HEK293 (cell line): ENCODE measurements around the gene SLC25A19.
A peak's percentile ranks its signal among the peaks of the same experiment; 100 is the strongest.

Source experiments
- CTCF ChIA-PET: fragments of 350-600 bp; formaldehyde crosslinking; extraction: SDS; loops from one replicate; lab custom pipeline; 2021; ENCODE audit warnings: antibody characterized with exemption; lab: Yijun Ruan, JAX
- POLR2A ChIA-PET: fragments of 300-600 bp; formaldehyde crosslinking; extraction: SDS; loops from one replicate; lab custom pipeline; 2020; ENCODE audit warnings: antibody characterized with exemption, inconsistent platforms; lab: Yijun Ruan, JAX
- H3K27ac ChIP-seq: fragments of 200-500 bp; sonication (Bioruptor generic); 2 replicates; pipeline ENCODE4 v1.5.1; 2014; ENCODE audit warnings: low read depth, low read length, control low read depth, inconsistent platforms; ENCODE audit errors: extremely low read depth
- H3K36me3 ChIP-seq, 2 experiments: fragments of 200-500 bp in 1 of 2; sonication (Bioruptor generic) in 1 of 2; 1 replicate in 1 of 2; 2 replicates in 1 of 2; pipeline ENCODE4 v1.5.1; 2014 to 2017; ENCODE audit warnings: inconsistent platforms in 2 of 2, low read length in 2 of 2; ENCODE audit not compliant: control insufficient read depth in 2 of 2, insufficient read depth in 1 of 2
- H3K4me1 ChIP-seq: fragments of 200-500 bp; sonication (Bioruptor generic); 2 replicates; pipeline ENCODE4 v1.5.1; 2014; ENCODE audit warnings: mild to moderate bottlenecking, low read length, inconsistent platforms; ENCODE audit not compliant: control insufficient read depth, insufficient read depth
- H3K4me3 ChIP-seq: 2 replicates; pipeline ENCODE4 v1.5.1; 2011; ENCODE audit warnings: low read depth, mild to moderate bottlenecking, control low read depth, low read length, moderate library complexity
- H3K9me3 ChIP-seq: fragments of 200-500 bp; sonication (Bioruptor generic); 2 replicates; pipeline ENCODE4 v1.5.1; 2014; ENCODE audit warnings: low read depth, low read length, inconsistent platforms; ENCODE audit not compliant: control insufficient read depth, insufficient read depth
- GLIS2 ChIP-seq: fragments of 450-650 bp; formaldehyde crosslinking; IDR thresholded peaks from 2 replicates; pipeline ENCODE4 v1.5.1; 2016; ENCODE audit warnings: missing biosample characterization, missing genetic modification characterization
- KLF8 ChIP-seq: fragments of 450-650 bp; formaldehyde crosslinking; IDR thresholded peaks from 2 replicates; pipeline ENCODE4 v1.5.1; 2016; ENCODE audit warnings: missing biosample characterization, missing genetic modification characterization
- SETDB1 ChIP-seq: IDR thresholded peaks from one replicate; pipeline ENCODE4 v1.6.1; 2017; ENCODE audit warnings: mild to moderate bottlenecking, low read length, moderate library complexity, mixed read lengths; ENCODE audit not compliant: insufficient read length
- SP7 ChIP-seq: fragments of 450-650 bp; formaldehyde crosslinking; IDR thresholded peaks from 2 replicates; pipeline ENCODE4 v1.5.1; 2016; ENCODE audit warnings: missing biosample characterization, missing genetic modification characterization
- ZEB2 ChIP-seq: fragments of 450-650 bp; formaldehyde crosslinking; IDR thresholded peaks from 2 replicates; pipeline ENCODE4 v1.5.1; 2016; ENCODE audit warnings: missing biosample characterization, missing genetic modification characterization
- ZFHX2 ChIP-seq: fragments of 450-650 bp; formaldehyde crosslinking; conservative IDR thresholded peaks from 2 replicates; pipeline ENCODE4 v1.5.1; 2016; ENCODE audit warnings: missing biosample characterization, missing genetic modification characterization
- ZNF121 ChIP-seq: fragments of 450-650 bp; formaldehyde crosslinking; IDR thresholded peaks from 2 replicates; pipeline ENCODE4 v1.5.1; 2016; ENCODE audit warnings: missing biosample characterization, missing genetic modification characterization
- ZNF341 ChIP-seq: fragments of 450-650 bp; formaldehyde crosslinking; IDR thresholded peaks from 2 replicates; pipeline ENCODE4; 2016; ENCODE audit warnings: low read depth, missing biosample characterization, missing genetic modification characterization
- ZNF423 ChIP-seq: fragments of 450-650 bp; formaldehyde crosslinking; IDR thresholded peaks from 2 replicates; pipeline ENCODE4 v1.5.1; 2016; ENCODE audit warnings: missing biosample characterization, missing genetic modification characterization
- ZNF501 ChIP-seq: fragments of 450-650 bp; formaldehyde crosslinking; IDR thresholded peaks from 2 replicates; pipeline ENCODE4 v1.5.1; 2016; ENCODE audit warnings: missing biosample characterization, missing genetic modification characterization
- ZNF529 ChIP-seq: fragments of 450-650 bp; formaldehyde crosslinking; IDR thresholded peaks from 2 replicates; pipeline ENCODE4 v1.5.1; 2017; ENCODE audit warnings: missing genetic modification characterization, missing biosample characterization; ENCODE audit not compliant: insufficient replicate concordance
- ZNF561 ChIP-seq: fragments of 450-650 bp; IDR thresholded peaks from 2 replicates; pipeline ENCODE4 v1.5.1; 2018; ENCODE audit warnings: missing biosample characterization, missing genetic modification characterization, borderline replicate concordance
- ZNF585B ChIP-seq: fragments of 450-650 bp; formaldehyde crosslinking; IDR thresholded peaks from 2 replicates; pipeline ENCODE4 v1.5.1; 2016; ENCODE audit warnings: missing biosample characterization, missing genetic modification characterization
- ZNF600 ChIP-seq: fragments of 450-650 bp; formaldehyde crosslinking; IDR thresholded peaks from 2 replicates; pipeline ENCODE4 v1.5.1; 2016; ENCODE audit warnings: missing biosample characterization, missing genetic modification characterization
- ZNF629 ChIP-seq: fragments of 450-650 bp; formaldehyde crosslinking; IDR thresholded peaks from 2 replicates; pipeline ENCODE4 v1.5.1; 2017; ENCODE audit warnings: missing biosample characterization, missing genetic modification characterization
- ZNF777 ChIP-seq: fragments of 450-650 bp; formaldehyde crosslinking; IDR thresholded peaks from 2 replicates; pipeline ENCODE4 v1.5.1; 2017; ENCODE audit warnings: missing biosample characterization, missing genetic modification characterization, borderline replicate concordance
- TF ChIP-seq, protein P1 (sequence below): fragments of 450-650 bp; formaldehyde crosslinking; IDR thresholded peaks from 2 replicates; pipeline ENCODE4 v1.5.1; 2016; ENCODE audit warnings: missing biosample characterization, missing genetic modification characterization
- TF ChIP-seq, protein P2 (sequence below): fragments of 450-650 bp; formaldehyde crosslinking; IDR thresholded peaks from 2 replicates; pipeline ENCODE4 v1.5.1; 2016; ENCODE audit warnings: missing biosample characterization, missing genetic modification characterization
- TF ChIP-seq, protein P3 (sequence below): sonication (generic); formaldehyde crosslinking; IDR thresholded peaks from 2 replicates; pipeline ENCODE4 v1.8.1; 2022; ENCODE audit warnings: mild to moderate bottlenecking, moderate library complexity, missing genetic modification reagents
- TF ChIP-seq, protein P4 (sequence below): fragments of 450-650 bp; formaldehyde crosslinking; IDR thresholded peaks from 2 replicates; pipeline ENCODE4 v1.5.1; 2016; ENCODE audit warnings: missing biosample characterization, missing genetic modification characterization
- TF ChIP-seq, protein P5 (sequence below): fragments of 450-650 bp; formaldehyde crosslinking; IDR thresholded peaks from 2 replicates; pipeline ENCODE4; 2016; ENCODE audit warnings: missing biosample characterization, missing genetic modification characterization
- TF ChIP-seq, protein P6 (sequence below): fragments of 450-650 bp; formaldehyde crosslinking; optimal IDR thresholded peaks from 2 replicates; pipeline ENCODE3; 2016; ENCODE audit warnings: missing biosample characterization, mild to moderate bottlenecking, missing genetic modification characterization

The SLC25A19 gene

DNA sequence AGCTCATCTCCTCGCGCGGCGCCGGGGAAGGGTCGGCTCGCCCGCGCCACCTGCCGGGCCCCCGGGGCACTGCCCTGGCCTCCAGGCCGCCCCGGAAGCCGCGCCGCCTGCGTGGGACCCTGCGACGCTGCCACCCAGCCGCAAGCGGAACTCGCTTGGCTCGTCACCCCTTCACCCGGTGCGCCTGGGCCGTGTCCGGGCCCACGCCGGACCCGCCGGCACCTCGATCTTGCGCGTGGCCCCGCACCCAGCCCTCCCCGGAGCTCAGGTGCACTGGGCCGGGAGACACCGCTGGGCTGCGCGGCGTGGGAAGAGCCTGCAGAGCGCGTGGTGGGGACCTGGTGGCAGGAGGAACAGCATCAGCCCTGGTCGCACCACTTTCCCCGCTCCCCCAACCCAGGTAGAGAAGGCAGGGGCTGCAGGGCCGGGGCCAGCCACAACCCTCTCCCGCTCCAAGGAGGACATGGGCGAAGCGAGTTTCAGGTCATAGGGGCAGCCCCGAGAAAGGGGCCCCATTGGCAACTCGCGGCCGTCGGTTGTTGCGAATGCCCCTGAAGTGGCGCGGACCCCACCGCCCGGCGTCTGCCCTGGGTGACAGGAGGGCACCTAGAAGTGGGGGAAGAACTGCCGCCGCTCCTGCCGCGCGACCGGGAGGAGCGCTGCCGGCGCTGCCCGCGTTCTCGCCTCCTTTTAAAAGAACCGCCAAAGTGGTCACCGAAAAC lies 17.8 kb downstream of the SLC25A19 start:
- Histone ChIP-seq H3K4me1 (peaks cover 9% of the 10 kb centered on the region; the same call in 1 of the 2 replicates), H3K36me3 (peaks cover 8 to 44% of the 10 kb centered on the region in 2 experiments; a peak in 2 of 3 replicates), H3K27ac (peak overlapping the region; percentile 94; the same call in 1 of the 2 replicates), H3K4me3 (peak overlapping the region; percentile 78), H3K9me3 (no peaks in the 10 kb centered on the region)
- CTCF ChIA-PET = interaction anchor here (0.6 to 5.1 kb wide), 52 partner anchors 8 to 479 kb away, joined by 3 to 61 read pairs (median 4); partner anchors contain the start of genes GGA3, MRPS7, NT5C and NUP85
- POLR2A ChIA-PET = interaction anchor here (0.6 to 6.6 kb wide), 23 partner anchors 9 to 398 kb away, joined by 3 to 111 read pairs (median 5); partner anchors contain the start of genes FDXR, GGA3, GRB2 and MRPS7
- TF ChIP-seq ZNF585B (tag by site-specific recombination) (0 out of 2 replicates have a peak, but pooled peaks have one; percentile 4), ZFHX2 (tag by site-specific recombination) (peak; percentile 45), ZNF121 (peak; percentile 22; the same call in 1 of the 2 replicates), KLF8 (tag by site-specific recombination) (peak; percentile 37; the same call in 1 of the 2 replicates), GLIS2 (tag by site-specific recombination) (peak; percentile 40; the same call in 1 of the 2 replicates), SP7 (peak; percentile 31; the same call in 1 of the 2 replicates), ZNF529 (tag by site-specific recombination) (no peak), ZEB2 (peak; percentile 68; the same call in 1 of the 2 replicates), ZNF501 (tag by site-specific recombination) (peak; percentile 81), ZNF777 (tag by site-specific recombination) (0 out of 2 replicates have a peak, but pooled peaks have one; percentile 17), SETDB1 (no peak), ZNF600 (tag by site-specific recombination) (peak; percentile 40), ZNF629 (tag by site-specific recombination) (peak; percentile 33; the same call in 1 of the 2 replicates), ZNF561 (tag by site-specific recombination) (peak; percentile 26; the same call in 1 of the 2 replicates), ZNF423 (tag by site-specific recombination) (peak; percentile 62), ZNF341 (tag by site-specific recombination) (peak; percentile 93)
- TF ChIP-seq, protein P1, sequence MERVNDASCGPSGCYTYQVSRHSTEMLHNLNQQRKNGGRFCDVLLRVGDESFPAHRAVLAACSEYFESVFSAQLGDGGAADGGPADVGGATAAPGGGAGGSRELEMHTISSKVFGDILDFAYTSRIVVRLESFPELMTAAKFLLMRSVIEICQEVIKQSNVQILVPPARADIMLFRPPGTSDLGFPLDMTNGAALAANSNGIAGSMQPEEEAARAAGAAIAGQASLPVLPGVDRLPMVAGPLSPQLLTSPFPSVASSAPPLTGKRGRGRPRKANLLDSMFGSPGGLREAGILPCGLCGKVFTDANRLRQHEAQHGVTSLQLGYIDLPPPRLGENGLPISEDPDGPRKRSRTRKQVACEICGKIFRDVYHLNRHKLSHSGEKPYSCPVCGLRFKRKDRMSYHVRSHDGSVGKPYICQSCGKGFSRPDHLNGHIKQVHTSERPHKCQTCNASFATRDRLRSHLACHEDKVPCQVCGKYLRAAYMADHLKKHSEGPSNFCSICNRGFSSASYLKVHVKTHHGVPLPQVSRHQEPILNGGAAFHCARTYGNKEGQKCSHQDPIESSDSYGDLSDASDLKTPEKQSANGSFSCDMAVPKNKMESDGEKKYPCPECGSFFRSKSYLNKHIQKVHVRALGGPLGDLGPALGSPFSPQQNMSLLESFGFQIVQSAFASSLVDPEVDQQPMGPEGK (tag by site-specific recombination) = peak; percentile 66
- TF ChIP-seq, protein P2, sequence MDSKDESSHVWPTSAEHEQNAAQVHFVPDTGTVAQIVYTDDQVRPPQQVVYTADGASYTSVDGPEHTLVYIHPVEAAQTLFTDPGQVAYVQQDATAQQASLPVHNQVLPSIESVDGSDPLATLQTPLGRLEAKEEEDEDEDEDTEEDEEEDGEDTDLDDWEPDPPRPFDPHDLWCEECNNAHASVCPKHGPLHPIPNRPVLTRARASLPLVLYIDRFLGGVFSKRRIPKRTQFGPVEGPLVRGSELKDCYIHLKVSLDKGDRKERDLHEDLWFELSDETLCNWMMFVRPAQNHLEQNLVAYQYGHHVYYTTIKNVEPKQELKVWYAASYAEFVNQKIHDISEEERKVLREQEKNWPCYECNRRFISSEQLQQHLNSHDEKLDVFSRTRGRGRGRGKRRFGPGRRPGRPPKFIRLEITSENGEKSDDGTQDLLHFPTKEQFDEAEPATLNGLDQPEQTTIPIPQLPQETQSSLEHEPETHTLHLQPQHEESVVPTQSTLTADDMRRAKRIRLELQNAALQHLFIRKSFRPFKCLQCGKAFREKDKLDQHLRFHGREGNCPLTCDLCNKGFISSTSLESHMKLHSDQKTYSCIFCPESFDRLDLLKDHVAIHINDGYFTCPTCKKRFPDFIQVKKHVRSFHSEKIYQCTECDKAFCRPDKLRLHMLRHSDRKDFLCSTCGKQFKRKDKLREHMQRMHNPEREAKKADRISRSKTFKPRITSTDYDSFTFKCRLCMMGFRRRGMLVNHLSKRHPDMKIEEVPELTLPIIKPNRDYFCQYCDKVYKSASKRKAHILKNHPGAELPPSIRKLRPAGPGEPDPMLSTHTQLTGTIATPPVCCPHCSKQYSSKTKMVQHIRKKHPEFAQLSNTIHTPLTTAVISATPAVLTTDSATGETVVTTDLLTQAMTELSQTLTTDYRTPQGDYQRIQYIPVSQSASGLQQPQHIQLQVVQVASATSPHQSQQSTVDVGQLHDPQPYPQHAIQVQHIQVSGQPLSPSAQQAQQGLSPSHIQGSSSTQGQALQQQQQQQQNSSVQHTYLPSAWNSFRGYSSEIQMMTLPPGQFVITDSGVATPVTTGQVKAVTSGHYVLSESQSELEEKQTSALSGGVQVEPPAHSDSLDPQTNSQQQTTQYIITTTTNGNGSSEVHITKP = peak; percentile 39; the same call in 1 of the 2 replicates
- TF ChIP-seq, protein P3, sequence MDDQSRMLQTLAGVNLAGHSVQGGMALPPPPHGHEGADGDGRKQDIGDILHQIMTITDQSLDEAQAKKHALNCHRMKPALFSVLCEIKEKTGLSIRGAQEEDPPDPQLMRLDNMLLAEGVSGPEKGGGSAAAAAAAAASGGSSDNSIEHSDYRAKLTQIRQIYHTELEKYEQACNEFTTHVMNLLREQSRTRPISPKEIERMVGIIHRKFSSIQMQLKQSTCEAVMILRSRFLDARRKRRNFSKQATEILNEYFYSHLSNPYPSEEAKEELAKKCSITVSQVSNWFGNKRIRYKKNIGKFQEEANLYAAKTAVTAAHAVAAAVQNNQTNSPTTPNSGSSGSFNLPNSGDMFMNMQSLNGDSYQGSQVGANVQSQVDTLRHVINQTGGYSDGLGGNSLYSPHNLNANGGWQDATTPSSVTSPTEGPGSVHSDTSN = peak; percentile 88; the same call in 1 of the 2 replicates
- TF ChIP-seq, protein P4, sequence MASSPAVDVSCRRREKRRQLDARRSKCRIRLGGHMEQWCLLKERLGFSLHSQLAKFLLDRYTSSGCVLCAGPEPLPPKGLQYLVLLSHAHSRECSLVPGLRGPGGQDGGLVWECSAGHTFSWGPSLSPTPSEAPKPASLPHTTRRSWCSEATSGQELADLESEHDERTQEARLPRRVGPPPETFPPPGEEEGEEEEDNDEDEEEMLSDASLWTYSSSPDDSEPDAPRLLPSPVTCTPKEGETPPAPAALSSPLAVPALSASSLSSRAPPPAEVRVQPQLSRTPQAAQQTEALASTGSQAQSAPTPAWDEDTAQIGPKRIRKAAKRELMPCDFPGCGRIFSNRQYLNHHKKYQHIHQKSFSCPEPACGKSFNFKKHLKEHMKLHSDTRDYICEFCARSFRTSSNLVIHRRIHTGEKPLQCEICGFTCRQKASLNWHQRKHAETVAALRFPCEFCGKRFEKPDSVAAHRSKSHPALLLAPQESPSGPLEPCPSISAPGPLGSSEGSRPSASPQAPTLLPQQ (tag by site-specific recombination) = peak; percentile 54; the same call in 1 of the 2 replicates
- TF ChIP-seq, protein P5, sequence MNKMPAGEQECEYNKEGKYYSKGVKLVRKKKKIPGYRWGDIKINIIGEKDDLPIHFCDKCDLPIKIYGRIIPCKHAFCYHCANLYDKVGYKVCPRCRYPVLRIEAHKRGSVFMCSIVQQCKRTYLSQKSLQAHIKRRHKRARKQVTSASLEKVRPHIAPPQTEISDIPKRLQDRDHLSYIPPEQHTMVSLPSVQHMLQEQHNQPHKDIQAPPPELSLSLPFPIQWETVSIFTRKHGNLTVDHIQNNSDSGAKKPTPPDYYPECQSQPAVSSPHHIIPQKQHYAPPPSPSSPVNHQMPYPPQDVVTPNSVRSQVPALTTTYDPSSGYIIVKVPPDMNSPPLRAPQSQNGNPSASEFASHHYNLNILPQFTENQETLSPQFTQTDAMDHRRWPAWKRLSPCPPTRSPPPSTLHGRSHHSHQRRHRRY (tag by site-specific recombination) = no peak
- TF ChIP-seq, protein P6, sequence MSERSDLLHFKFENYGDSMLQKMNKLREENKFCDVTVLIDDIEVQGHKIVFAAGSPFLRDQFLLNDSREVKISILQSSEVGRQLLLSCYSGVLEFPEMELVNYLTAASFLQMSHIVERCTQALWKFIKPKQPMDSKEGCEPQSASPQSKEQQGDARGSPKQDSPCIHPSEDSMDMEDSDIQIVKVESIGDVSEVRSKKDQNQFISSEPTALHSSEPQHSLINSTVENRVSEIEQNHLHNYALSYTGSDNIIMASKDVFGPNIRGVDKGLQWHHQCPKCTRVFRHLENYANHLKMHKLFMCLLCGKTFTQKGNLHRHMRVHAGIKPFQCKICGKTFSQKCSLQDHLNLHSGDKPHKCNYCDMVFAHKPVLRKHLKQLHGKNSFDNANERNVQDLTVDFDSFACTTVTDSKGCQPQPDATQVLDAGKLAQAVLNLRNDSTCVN (tag by site-specific recombination) = peak; percentile 85
